Thyroid gland (tissue), 4 donors: ENCODE measurements around the gene OXSM. TPM values are rescaled to one million over a fixed set of nuclear protein-coding genes. Genes with fewer than 3 reads are reported as not detected.

Experiments
- DNase-seq, 2 donors: peaks; one replicate each; pipeline ENCODE4 v3.0.0-alpha.2; 2019
- H3K27ac ChIP-seq, 3 donors: fragments of 200-600 bp; sonication (generic); 1 replicate in 2 of 3; 2 replicates in 1 of 3; pipeline ENCODE4 v1.5.1; 2016 to 2019; ENCODE audit warnings: mild to moderate bottlenecking in 1 of 3, moderate library complexity in 1 of 3
- H3K27me3 ChIP-seq: fragments of 200-600 bp; sonication (generic); one replicate; pipeline ENCODE4 v1.5.1; 2019
- H3K36me3 ChIP-seq, 2 donors: fragments of 200-600 bp; sonication (generic); one replicate each; pipeline ENCODE4 v1.5.1; 2016 to 2019
- H3K4me1 ChIP-seq, 2 donors: fragments of 200-600 bp; sonication (generic); one replicate each; pipeline ENCODE4 v1.5.1; 2017 to 2019
- H3K4me3 ChIP-seq, 3 donors: fragments of 200-600 bp; sonication (generic); replicated peaks in 1 of 3; 1 replicate in 2 of 3; 2 replicates in 1 of 3; pipeline ENCODE4 v1.5.1; 2016; ENCODE audit warnings: mild to moderate bottlenecking in 1 of 3
- H3K9me3 ChIP-seq: fragments of 200-600 bp; sonication (generic); one replicate; pipeline ENCODE4 v1.5.1; 2017
- CTCF ChIP-seq, 6 experiments: fragments of 200-600 bp in 3 of 6; fragments of 450-650 bp in 3 of 6; sonication (generic) in 3 of 6; IDR thresholded peaks; one replicate each; pipeline ENCODE4 v1.5.1; 2016 to 2019; ENCODE audit warnings: antibody characterized with exemption in 6 of 6, mild to moderate bottlenecking in 2 of 6, inconsistent platforms in 1 of 6, moderate library complexity in 1 of 6
- POLR2A ChIP-seq, 2 donors: fragments of 450-650 bp; IDR thresholded peaks; one replicate each; pipeline ENCODE4 v1.6.1; 2017; ENCODE audit warnings: antibody characterized with exemption in 2 of 2, mild to moderate bottlenecking in 2 of 2, moderate library complexity in 1 of 2
- WGBS, 2 donors: methylation state at CpG; one replicate each; pipeline ENCODE4 v1.1.5; 2017; 5-methylcytosine and 5-hydroxymethylcytosine counted together
- intact Hi-C: fragments of 100-400 bp; cut with DNase I; formaldehyde crosslinking; loops from one replicate; pipeline ENCODE4 v1.15.1; 2023
- total RNA-seq, 4 donors: library from RNA; depleted of rRNA; stranded (reverse); fragments of >200 nt; gene quantifications; one replicate each; pipeline ENCODE4 v1.2.3, GENCODE V29; 2016

Gene OXSM
- total RNA-seq, 4 donors from 2014 or later = 13.4 to 40.7 (median 14.5) TPM

DNA sequence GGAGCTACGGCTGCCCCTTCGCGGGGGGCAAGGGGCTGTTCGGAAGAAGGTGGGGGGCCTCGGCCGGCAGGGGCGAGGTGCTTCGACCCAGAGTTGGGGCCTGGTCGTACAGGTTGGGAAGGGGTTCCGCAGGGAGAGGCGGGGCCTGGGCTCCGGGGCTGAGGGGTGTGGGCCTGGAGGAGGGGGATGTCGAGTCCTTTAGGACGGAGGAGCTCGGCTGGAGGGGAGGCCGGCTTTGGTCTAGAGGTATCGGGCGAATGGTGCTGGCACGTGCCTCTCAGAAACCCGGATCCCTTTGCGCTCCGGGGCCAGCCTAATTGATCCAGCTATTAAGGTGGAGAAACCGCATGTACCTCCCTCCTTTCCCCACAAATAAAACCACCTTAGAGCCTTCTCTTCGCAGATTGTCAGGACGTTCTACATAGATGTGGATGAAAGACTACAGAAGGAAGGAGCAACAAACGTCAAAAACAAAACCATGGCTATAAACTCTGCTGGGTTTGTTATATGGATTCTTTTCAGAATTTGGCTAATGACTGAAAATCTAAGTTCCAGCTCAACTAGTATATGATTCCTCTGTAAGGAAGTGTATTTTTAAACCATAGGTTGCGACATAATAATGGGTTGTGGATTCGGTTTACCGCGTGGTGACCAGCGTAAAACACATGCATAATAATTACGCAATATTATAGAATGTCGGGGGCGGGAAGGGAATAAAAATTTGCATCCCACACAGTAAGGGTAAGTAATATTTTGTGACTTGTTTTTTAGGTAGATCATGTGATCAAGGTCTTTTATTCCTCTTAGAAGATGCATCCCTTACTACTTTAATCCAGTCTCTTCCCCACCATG lies 6.0 kb upstream of the OXSM start:
- intact Hi-C loops = no loop called here
- H3K27me3 ChIP-seq = no peaks in the 10 kb centered on the region
- peak overlapping the region; percentile 64 to 93 (median 90) for H3K27ac ChIP-seq
- DNase-seq = peak; percentile 61 to 68
- no peaks in the 10 kb centered on the region for H3K9me3 ChIP-seq
- TF ChIP-seq CTCF (IDR thresholded peaks at IDR 0.05) (no peak), POLR2A (IDR thresholded peaks at IDR 0.05) (peak in 1 of 2 donors; percentile 18)
- 22 to 24% methylated on average over 29 of the region's 34 CpGs for WGBS, 2 donors
- H3K4me3 ChIP-seq = peak overlapping the region in 1 of 3 donors; percentile 87
- H3K36me3 ChIP-seq = no peaks in the 10 kb centered on the region
- H3K4me1 ChIP-seq = peaks cover 14 to 23% of the 10 kb centered on the region in 2 donors

- Histone ChIP-seq H3K27me3 (no peaks in the 10 kb centered on the region), H3K4me3 (no peak overlapping the region), H3K4me1 (peaks cover 16 to 26% of the 10 kb centered on the region in 2 donors), H3K36me3 (no peaks in the 10 kb centered on the region), H3K9me3 (no peaks in the 10 kb centered on the region), H3K27ac (no peak overlapping the region)
- TF ChIP-seq CTCF (IDR thresholded peaks at IDR 0.05) (no peak), POLR2A (IDR thresholded peaks at IDR 0.05) (no peak)
- WGBS, 2 donors = 97 to 99% methylated on average over 1 of the region's 1 CpG
- intact Hi-C loops = no loop called here
- no peak for DNase-seq
Measured at GRCh38 chr3:25784971-25785370, 4.9 kb upstream of the OXSM start.

GRCh38 chr3:25785826-25786225 lies 4.1 kb upstream of the OXSM start:
- Histone ChIP-seq H3K4me3 (no peak overlapping the region), H3K27me3 (no peaks in the 10 kb centered on the region), H3K9me3 (no peaks in the 10 kb centered on the region), H3K27ac (no peak overlapping the region), H3K4me1 (peaks cover 16 to 31% of the 10 kb centered on the region in 2 donors), H3K36me3 (no peaks in the 10 kb centered on the region)
- TF ChIP-seq POLR2A (IDR thresholded peaks at IDR 0.05) (no peak), CTCF (IDR thresholded peaks at IDR 0.05) (no peak)
- 90 to 91% methylated on average over 3 of the region's 3 CpGs for WGBS, 2 donors
- intact Hi-C loops = no loop called here
- no peak for DNase-seq

GRCh38 chr3:25787689-25788088 lies 2.2 kb upstream of the OXSM start:
- Histone ChIP-seq H3K27ac (no peak overlapping the region), H3K4me1 (peaks cover 6 to 26% of the 10 kb centered on the region in 2 donors), H3K9me3 (no peaks in the 10 kb centered on the region), H3K4me3 (no peak overlapping the region), H3K27me3 (no peaks in the 10 kb centered on the region), H3K36me3 (no peaks in the 10 kb centered on the region)
- WGBS, 2 donors = 93 to 96% methylated on average over 3 of the region's 3 CpGs
- intact Hi-C loops = no loop called here
- TF ChIP-seq CTCF (IDR thresholded peaks at IDR 0.05) (no peak), POLR2A (IDR thresholded peaks at IDR 0.05) (no peak)
- DNase-seq = no peak

DNA sequence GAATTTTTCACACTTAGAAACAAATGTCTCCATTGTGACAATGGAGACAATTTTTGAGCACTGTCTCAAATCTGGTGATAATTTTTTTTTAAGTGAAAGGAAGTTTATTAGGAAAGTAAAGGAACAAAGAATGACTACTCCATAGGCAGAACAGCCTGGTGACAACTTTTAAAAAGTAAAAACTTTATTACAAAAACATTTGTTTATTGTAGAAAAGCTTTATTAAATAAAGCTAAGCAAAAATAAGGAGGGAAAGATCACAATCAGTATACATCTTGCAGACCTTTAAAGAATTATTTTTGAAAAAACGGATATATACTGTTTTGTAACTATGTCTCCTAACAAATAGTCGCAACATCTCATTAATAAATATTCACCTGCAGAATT lies 688 bp upstream of the OXSM start:
- Histone ChIP-seq H3K9me3 (no peaks in the 10 kb centered on the region), H3K27ac (peak overlapping the region; percentile 74 to 89 (median 86)), H3K4me3 (peak overlapping the region; percentile 42 to 67 (median 66)), H3K36me3 (peaks cover 0 to 4% of the 10 kb centered on the region in 2 donors), H3K4me1 (peaks cover 6 to 23% of the 10 kb centered on the region in 2 donors), H3K27me3 (no peaks in the 10 kb centered on the region)
- TF ChIP-seq CTCF (IDR thresholded peaks at IDR 0.05) (no peak), POLR2A (IDR thresholded peaks at IDR 0.05) (no peak)
- WGBS, 2 donors = 29 to 36% methylated on average over 2 of the region's 2 CpGs
- no peak for DNase-seq
- intact Hi-C loops = no loop called here
